Neuronal stem cell (in vitro differentiated cells): ENCODE results near the gene ARMC5.

Source experiments
- DNase-seq: peaks from one replicate; pipeline ENCODE4 v3.0.0-alpha.2; 2013; ENCODE audit warnings: low spot score
- H2AFZ ChIP-seq: one replicate; pipeline ENCODE4 v1.6.1; 2013; ENCODE audit warnings: mild to moderate bottlenecking, low read length, inconsistent platforms
- H2AK5ac ChIP-seq: 2 replicates; pipeline ENCODE4 v1.6.1; 2013; ENCODE audit warnings: low read depth, mild to moderate bottlenecking, inconsistent platforms, low read length, moderate library complexity, mixed read lengths
- H2BK120ac ChIP-seq: 2 replicates; pipeline ENCODE4 v1.6.1; 2013; ENCODE audit warnings: low read depth, mild to moderate bottlenecking, inconsistent platforms, low read length, moderate library complexity, mixed read lengths
- H2BK12ac ChIP-seq: one replicate; pipeline ENCODE4 v1.6.1; 2013; ENCODE audit warnings: low read length, inconsistent platforms
- H2BK15ac ChIP-seq: 2 replicates; pipeline ENCODE4 v1.6.1; 2013; ENCODE audit warnings: mild to moderate bottlenecking, low read length, inconsistent platforms, mixed read lengths
- H2BK5ac ChIP-seq: one replicate; pipeline ENCODE4 v1.6.1; 2013; ENCODE audit warnings: inconsistent platforms, mild to moderate bottlenecking, low read length, moderate library complexity
- H3K14ac ChIP-seq: one replicate; pipeline ENCODE4 v1.6.1; 2013; ENCODE audit warnings: low read length, inconsistent platforms
- H3K18ac ChIP-seq: 2 replicates; pipeline ENCODE4 v1.6.1; 2013; ENCODE audit warnings: low read length, inconsistent platforms
- H3K23ac ChIP-seq: 2 replicates; pipeline ENCODE4 v1.6.1; 2013; ENCODE audit warnings: low read depth, mild to moderate bottlenecking, mixed read lengths, low read length, inconsistent platforms; ENCODE audit not compliant: poor library complexity
- H3K27ac ChIP-seq: replicated peaks from 3 replicates; pipeline ENCODE4 v1.5.1; 2013; ENCODE audit warnings: low read length, inconsistent platforms
- H3K27me3 ChIP-seq, 3 experiments: 2 replicates each; pipeline ENCODE4 v1.6.1; 2013; ENCODE audit warnings: low read length in 3 of 3, mild to moderate bottlenecking in 2 of 3, inconsistent platforms in 1 of 3, low read depth in 1 of 3, mixed read lengths in 1 of 3, moderate library complexity in 1 of 3; ENCODE audit not compliant: control insufficient read depth in 3 of 3, insufficient read depth in 3 of 3
- H3K36me3 ChIP-seq, 2 donors: replicated peaks in 1 of 2; 2 replicates each; pipeline ENCODE4 v1.6.1; 2013; ENCODE audit warnings: low read length in 2 of 2; ENCODE audit not compliant: control insufficient read depth in 2 of 2, insufficient read depth in 2 of 2
- H3K4ac ChIP-seq: 2 replicates; pipeline ENCODE4 v1.6.1; 2013; ENCODE audit warnings: inconsistent platforms, mild to moderate bottlenecking, low read length, moderate library complexity
- H3K4me1 ChIP-seq, 2 donors: 1 replicate in 1 of 2; 2 replicates in 1 of 2; pipeline ENCODE4 v1.6.1; 2013; ENCODE audit warnings: low read length in 2 of 2, low read depth in 1 of 2; ENCODE audit not compliant: control insufficient read depth in 2 of 2, insufficient read depth in 1 of 2
- H3K4me2 ChIP-seq: one replicate; pipeline ENCODE4 v1.6.1; 2013; ENCODE audit warnings: mild to moderate bottlenecking, low read length, inconsistent platforms; ENCODE audit not compliant: insufficient read depth, poor library complexity, severe bottlenecking
- H3K4me3 ChIP-seq, 2 donors: 2 replicates each; pipeline ENCODE4 v1.5.1; 2013; ENCODE audit warnings: low read length in 2 of 2, mild to moderate bottlenecking in 2 of 2, inconsistent platforms in 1 of 2, moderate library complexity in 1 of 2
- H3K79me1 ChIP-seq: one replicate; pipeline ENCODE4 v1.6.1; 2013; ENCODE audit warnings: low read depth, mild to moderate bottlenecking, inconsistent platforms, low read length, moderate library complexity
- H3K9ac ChIP-seq: one replicate; pipeline ENCODE4 v1.6.1; 2013; ENCODE audit warnings: mild to moderate bottlenecking, low read depth, low read length, inconsistent platforms; ENCODE audit not compliant: poor library complexity
- H3K9me3 ChIP-seq, 2 donors: replicated peaks in 1 of 2; 2 replicates each; pipeline versions ENCODE3 to v1.6.1; 2013; ENCODE audit warnings: low read length in 2 of 2, mild to moderate bottlenecking in 2 of 2, inconsistent platforms in 1 of 2, low read depth in 1 of 2, mixed read lengths in 1 of 2, moderate library complexity in 1 of 2; ENCODE audit not compliant: control insufficient read depth in 2 of 2, insufficient read depth in 1 of 2
- H4K8ac ChIP-seq: one replicate; pipeline ENCODE4 v1.6.1; 2013; ENCODE audit warnings: low read depth, mild to moderate bottlenecking, inconsistent platforms, low read length, moderate library complexity
- H4K91ac ChIP-seq: one replicate; pipeline ENCODE4 v1.6.1; 2013; ENCODE audit warnings: low read length, low read depth, mild to moderate bottlenecking, inconsistent platforms; ENCODE audit not compliant: poor library complexity
- WGBS, 2 donors: extraction: QIAGEN DNeasy Blood & Tissue Kit; methylation state at CpG; one replicate each; pipeline ENCODE4 v1.1.7; 2013; ENCODE audit warnings: missing lambda C conversion rate in 2 of 2, mixed read lengths in 1 of 2; ENCODE audit not compliant: insufficient read length in 2 of 2, insufficient replicate concordance in 1 of 2; ENCODE audit errors: extremely low coverage in 2 of 2; 5-methylcytosine and 5-hydroxymethylcytosine counted together

Gene ARMC5

GRCh38 chr16:31507929-31508705, 48.8 kb downstream of the ARMC5 start, which contains the start of gene RUSF1:
TSS of gene RUSF1 (minus strand) at chr16:31508391. CDS start at chr16:31508373, 18 bp downstream.
- H2BK12ac ChIP-seq = no peak within 1 kb of the TSS
- H2BK120ac ChIP-seq = no peak within 1 kb of the TSS
- peak; percentile 85 for DNase-seq
- no peak within 1 kb of the TSS for H2BK15ac ChIP-seq
- H3K27ac ChIP-seq = peak within 1 kb of the TSS; percentile 66
- H3K9ac ChIP-seq = peak within 1 kb of the TSS; percentile 97
- H4K8ac ChIP-seq = no peak within 1 kb of the TSS
- H3K79me1 ChIP-seq = no peaks in the 10 kb centered on the region
- H3K36me3 ChIP-seq = peaks cover 0 to 21% of the 10 kb centered on the region in 2 donors
- H3K18ac ChIP-seq = peak within 1 kb of the TSS; percentile 97
- H3K4me1 ChIP-seq = peaks cover 2 to 10% of the 10 kb centered on the region in 2 donors
- WGBS, 2 donors = no CpG with 5 or more reads among the region's 65 CpGs
- no peaks in the 10 kb centered on the region for H3K27me3 ChIP-seq
- H2BK5ac ChIP-seq = peak within 1 kb of the TSS; percentile 83
- H4K91ac ChIP-seq = no peak within 1 kb of the TSS
- peak within 1 kb of the TSS; percentile 48 for H2AK5ac ChIP-seq
- H3K4me2 ChIP-seq = peak within 1 kb of the TSS; percentile 81
- H3K9me3 ChIP-seq = peaks cover 0 to 7% of the 10 kb centered on the region in 2 donors
- H3K4ac ChIP-seq = no peak within 1 kb of the TSS
- peak within 1 kb of the TSS; percentile 75 for H3K14ac ChIP-seq
- peak within 1 kb of the TSS; percentile 94 for H3K23ac ChIP-seq
- peak within 1 kb of the TSS; percentile 97 for H2AFZ ChIP-seq
- peak within 1 kb of the TSS; percentile 97 to 98 for H3K4me3 ChIP-seq

- peak overlapping the region; percentile 97 to 98 for H3K4me3 ChIP-seq
- no peak overlapping the region for H2BK12ac ChIP-seq
- no peaks in the 10 kb centered on the region for H3K27me3 ChIP-seq
- peak overlapping the region; percentile 66 for H3K27ac ChIP-seq
- no peak for DNase-seq
- H3K4me1 ChIP-seq = peaks cover 2 to 10% of the 10 kb centered on the region in 2 donors
- H3K18ac ChIP-seq = no peak overlapping the region
- WGBS, 2 donors = no CpG with 5 or more reads among the region's 6 CpGs
- H3K9ac ChIP-seq = peak overlapping the region; percentile 84
- no peak overlapping the region for H2AK5ac ChIP-seq
- no peak overlapping the region for H3K23ac ChIP-seq
- H3K36me3 ChIP-seq = peaks cover 0 to 21% of the 10 kb centered on the region in 2 donors
- no peak overlapping the region for H3K14ac ChIP-seq
- H4K91ac ChIP-seq = no peak overlapping the region
- no peak overlapping the region for H4K8ac ChIP-seq
- peak overlapping the region; percentile 70 for H3K4me2 ChIP-seq
- no peak overlapping the region for H3K4ac ChIP-seq
- H2BK5ac ChIP-seq = no peak overlapping the region
- H2BK120ac ChIP-seq = no peak overlapping the region
- no peaks in the 10 kb centered on the region for H3K79me1 ChIP-seq
- no peak overlapping the region for H2BK15ac ChIP-seq
- H3K9me3 ChIP-seq = peaks cover 0 to 7% of the 10 kb centered on the region in 2 donors
- peak overlapping the region; percentile 97 for H2AFZ ChIP-seq
Measured at GRCh38 chr16:31508706-31509195, 49.5 kb downstream of the ARMC5 start.

GRCh38 chr16:31513126-31513525, 53.8 kb downstream of the ARMC5 start:
- DNase-seq = no peak
- H2BK15ac ChIP-seq = no peak overlapping the region

GRCh38 chr16:31513884-31514283, 54.6 kb downstream of the ARMC5 start:
- no peak overlapping the region for H3K18ac ChIP-seq
- no peak overlapping the region for H3K4me2 ChIP-seq
- H3K23ac ChIP-seq = no peak overlapping the region
- no peak overlapping the region for H3K14ac ChIP-seq
- H2BK120ac ChIP-seq = no peak overlapping the region
- H2AK5ac ChIP-seq = no peak overlapping the region
- H3K4me1 ChIP-seq = no peaks in the 10 kb centered on the region
- no peaks in the 10 kb centered on the region for H3K36me3 ChIP-seq
- no peak for DNase-seq
- H2BK12ac ChIP-seq = no peak overlapping the region
- H2BK5ac ChIP-seq = no peak overlapping the region
- no peak overlapping the region for H2BK15ac ChIP-seq
- H3K4ac ChIP-seq = no peak overlapping the region
- no peak overlapping the region for H3K27ac ChIP-seq
- peaks cover 0 to 7% of the 10 kb centered on the region in 2 donors for H3K9me3 ChIP-seq
- H3K27me3 ChIP-seq = no peaks in the 10 kb centered on the region
- H3K4me3 ChIP-seq = no peak overlapping the region
- H3K9ac ChIP-seq = no peak overlapping the region
- H4K8ac ChIP-seq = no peak overlapping the region
- no peak overlapping the region for H4K91ac ChIP-seq
- no peak overlapping the region for H2AFZ ChIP-seq
- no peaks in the 10 kb centered on the region for H3K79me1 ChIP-seq

More at GRCh38 chr16:31513126-31513525, 53.8 kb downstream of the ARMC5 start:
- H2BK12ac ChIP-seq = no peak overlapping the region
- H2BK5ac ChIP-seq = no peak overlapping the region
- H3K79me1 ChIP-seq = no peaks in the 10 kb centered on the region
- H3K4me2 ChIP-seq = no peak overlapping the region
- no peak overlapping the region for H4K8ac ChIP-seq
- H2AFZ ChIP-seq = no peak overlapping the region
- no peak overlapping the region for H3K23ac ChIP-seq
- H2AK5ac ChIP-seq = no peak overlapping the region
- no peak overlapping the region for H3K27ac ChIP-seq
- H3K27me3 ChIP-seq = no peaks in the 10 kb centered on the region
- WGBS, 2 donors = no CpG with 5 or more reads among the region's 6 CpGs
- H3K18ac ChIP-seq = no peak overlapping the region
- no peak overlapping the region for H3K4me3 ChIP-seq
- H2BK120ac ChIP-seq = no peak overlapping the region
- no peaks in the 10 kb centered on the region for H3K36me3 ChIP-seq
- H4K91ac ChIP-seq = no peak overlapping the region
- H3K4me1 ChIP-seq = no peaks in the 10 kb centered on the region
- peaks cover 0 to 7% of the 10 kb centered on the region in 2 donors for H3K9me3 ChIP-seq
- no peak overlapping the region for H3K14ac ChIP-seq
- H3K4ac ChIP-seq = no peak overlapping the region
- no peak overlapping the region for H3K9ac ChIP-seq
